ENCODE measurements around the gene AHRR.
"Not testable (repeated sequence)": the region's sequence is repeated elsewhere in the genome, so short reads cannot be mapped to it uniquely, and the experiment has no call there.

AHRR gene

GRCh38 chr5:464446-464842 is 142.9 kb downstream of the AHRR start:
- DNase-seq: no peak

DNA sequence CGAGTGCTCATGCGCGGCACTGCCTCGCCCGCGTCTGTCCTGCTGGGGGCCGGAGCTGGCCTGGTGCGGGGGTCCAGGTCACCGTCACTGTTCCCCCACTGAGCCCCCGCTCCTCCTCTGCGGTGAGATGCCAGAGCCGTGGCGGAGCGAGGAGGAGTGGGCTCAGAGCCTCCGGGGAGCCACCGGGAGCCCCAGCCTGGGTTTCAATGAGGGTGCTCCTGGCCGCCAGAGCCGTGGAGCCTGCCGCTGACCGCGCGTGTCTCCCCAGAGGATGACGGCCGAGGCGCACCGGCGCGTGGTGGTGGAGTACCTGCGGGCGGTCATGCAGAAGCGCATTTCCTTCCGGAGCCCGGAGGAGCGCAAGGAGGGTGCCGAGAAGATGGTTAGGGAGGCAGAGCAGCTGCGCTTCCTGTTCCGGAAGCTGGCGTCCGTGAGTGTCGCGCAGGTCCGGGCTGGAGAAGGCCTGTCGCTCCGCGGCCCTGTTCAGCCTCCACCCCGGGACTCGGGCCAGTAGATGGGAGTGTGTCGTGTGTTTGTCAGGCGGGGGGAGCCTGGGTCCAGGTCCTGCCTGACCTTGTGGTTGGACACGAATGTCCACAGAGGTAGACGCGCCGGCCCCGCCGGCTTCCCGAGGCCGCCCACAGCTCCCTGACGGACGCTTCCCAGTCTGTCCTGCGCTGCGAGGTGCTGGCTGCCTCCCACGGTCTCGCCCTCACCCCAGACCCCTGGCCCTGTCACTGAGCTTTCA is 143.5 kb downstream of the AHRR start:
- no peak for DNase-seq

- no peak for DNase-seq
Measured at GRCh38 chr5:465591-466403, 144.3 kb downstream of the AHRR start.

GRCh38 chr5:466661-467310 is 145.3 kb downstream of the AHRR start:
- DNase-seq: no peak

GRCh38 chr5:468401-468800 is 146.9 kb downstream of the AHRR start:
- no peak for DNase-seq

GRCh38 chr5:469752-470483 is 148.4 kb downstream of the AHRR start:
- DNase-seq: no peak

GRCh38 chr5:470961-471749 is 149.6 kb downstream of the AHRR start:
- DNase-seq: no peak

DNA sequence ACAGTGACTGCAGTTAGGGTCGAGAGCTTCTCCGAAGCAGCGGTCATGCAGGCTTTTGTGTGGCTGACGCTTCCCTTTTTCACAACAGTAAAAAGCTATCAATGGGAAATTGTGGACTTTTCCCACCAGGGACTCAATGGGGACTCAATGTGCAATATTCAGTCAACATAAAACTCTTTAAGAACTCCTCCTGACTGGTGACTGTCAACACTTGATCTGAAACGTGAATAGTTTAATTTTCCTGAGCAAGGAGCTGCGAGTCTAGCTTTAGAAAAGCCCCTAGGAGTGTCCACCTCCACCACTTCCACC is 150.2 kb downstream of the AHRR start:
- DNase-seq: no peak

DNA sequence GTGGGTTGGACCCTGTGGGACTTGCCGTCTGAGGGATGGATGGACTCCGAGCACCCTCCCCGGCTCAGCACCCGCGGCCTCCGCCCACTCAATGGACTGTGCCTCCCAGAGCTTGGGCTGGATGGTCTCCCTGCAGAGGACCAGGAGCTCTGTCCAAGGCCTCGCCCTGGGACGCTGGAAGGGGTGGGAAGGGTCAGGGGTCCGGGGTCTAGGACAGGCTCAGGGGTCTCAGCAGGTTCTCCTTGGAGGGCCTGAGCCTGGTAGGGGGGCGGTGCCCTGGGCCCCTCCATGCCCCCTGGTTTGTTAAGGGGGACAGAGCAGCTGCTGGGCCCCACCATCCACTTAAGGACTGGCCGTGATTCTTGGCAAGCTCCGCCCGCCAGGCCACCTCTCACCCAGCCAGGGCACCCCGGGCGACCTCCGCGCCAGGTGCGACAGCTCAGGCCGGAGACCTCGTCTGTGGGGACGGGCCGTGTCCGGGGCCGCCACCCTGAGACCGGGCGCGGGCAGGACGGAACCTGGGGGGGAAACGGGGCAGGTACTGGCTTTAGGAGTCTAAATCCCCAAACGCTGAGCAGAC is 150.7 kb downstream of the AHRR start:
- DNase-seq: no peak

DNA sequence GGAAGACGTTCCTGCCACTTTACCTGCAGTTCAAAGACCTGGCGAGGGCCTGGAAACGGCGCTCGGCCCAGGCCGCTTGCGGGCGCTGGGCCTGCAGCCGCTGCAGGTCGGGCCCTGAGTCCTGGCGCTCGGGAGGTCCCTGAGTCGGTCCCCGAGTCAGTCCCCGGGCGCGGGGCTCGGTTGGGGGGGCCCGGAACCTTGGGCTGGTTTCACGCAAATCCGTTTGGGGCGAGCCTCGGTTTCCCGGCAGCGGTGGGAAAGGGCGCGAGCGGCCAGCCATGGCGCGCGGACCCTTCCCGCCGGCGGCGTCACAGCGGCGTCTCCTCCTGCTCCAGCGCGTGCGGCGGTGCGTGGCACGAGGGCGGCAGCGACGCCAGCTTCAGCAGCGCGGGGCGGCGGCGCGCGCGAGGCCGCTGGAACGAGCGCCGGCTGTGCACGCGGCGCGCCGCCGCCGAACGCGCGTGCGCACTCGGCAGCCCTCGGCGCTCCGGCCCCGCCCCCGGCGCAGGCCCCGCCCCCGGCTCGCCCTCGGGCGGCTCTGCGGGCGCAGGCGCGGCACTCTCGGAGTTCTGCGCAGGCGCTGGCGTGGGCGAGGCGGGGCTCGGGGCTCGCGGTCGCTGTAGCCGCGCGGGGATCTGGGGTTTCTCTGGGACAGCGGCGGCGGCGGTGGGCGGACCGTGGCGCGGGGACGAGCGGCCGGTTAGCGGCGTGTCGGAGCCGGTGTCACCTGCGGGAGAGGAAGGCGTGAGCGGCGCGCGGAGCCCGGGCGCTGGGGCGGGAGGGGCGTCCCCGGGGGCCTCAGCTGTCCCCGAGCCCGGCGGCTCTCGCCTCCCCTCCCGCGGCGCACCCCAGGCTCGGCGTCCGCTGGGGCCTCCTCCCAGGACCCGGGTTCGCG is 151.4 kb downstream of the AHRR start:
- peak; percentile 89 for DNase-seq

DNA sequence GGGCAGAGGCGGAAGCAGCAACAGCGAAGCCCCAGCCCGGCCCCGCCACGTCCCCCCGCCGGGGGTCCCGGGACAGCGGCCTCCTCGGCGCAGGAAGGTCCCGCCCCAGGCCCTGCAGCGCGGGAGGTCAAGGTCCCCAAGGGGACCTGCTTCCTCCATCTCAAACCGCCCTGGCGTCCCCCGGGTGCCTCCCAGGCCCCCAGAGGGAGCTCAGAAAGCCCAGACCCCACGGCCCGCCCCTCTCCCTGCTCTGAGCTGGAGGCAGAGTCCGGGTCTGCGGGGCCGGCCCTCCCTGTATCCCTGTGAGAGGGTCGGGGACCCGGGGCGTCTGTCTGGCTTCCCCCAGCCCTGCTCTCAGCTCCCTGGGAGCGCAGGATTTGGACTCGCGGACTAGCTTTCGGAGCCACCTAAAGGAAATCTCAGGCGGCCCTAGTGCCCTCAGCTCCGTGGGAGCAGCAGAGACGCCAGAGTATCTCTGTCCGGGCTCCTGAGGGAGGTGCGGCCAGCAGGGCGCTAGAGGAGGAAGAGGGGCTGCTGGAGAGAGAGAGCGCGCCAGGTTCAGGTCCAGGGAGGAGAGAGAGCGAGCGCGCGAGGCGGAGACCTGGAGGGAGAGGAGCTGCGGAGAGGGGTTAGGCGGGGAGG is 152.2 kb downstream of the AHRR start:
- no peak for DNase-seq

- not testable (repeated sequence) for DNase-seq
Measured at GRCh38 chr5:474232-474839, 152.8 kb downstream of the AHRR start.

GRCh38 chr5:474840-475661 is 153.5 kb downstream of the AHRR start:
- no peak for DNase-seq

DNA sequence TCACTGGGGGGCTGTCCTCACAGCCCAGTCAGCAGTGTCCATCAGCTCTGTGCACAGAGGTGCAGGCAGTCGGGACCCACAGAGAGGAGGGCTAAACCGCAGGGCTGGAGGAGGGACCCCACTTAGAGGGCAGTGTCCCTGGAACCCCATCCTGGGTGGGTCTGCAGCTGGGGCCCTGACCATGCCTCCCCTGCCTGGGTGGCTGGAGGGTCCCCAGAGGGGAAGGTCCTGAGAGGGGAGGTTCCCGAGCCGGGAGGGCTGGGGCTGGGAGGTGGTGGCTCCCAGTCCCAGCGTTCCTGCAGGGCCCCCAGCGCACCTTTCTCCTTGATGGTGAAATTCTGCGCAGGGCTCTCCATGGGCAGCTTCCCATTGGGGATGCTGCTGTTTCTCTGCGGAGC is 154.2 kb downstream of the AHRR start:
- DNase-seq: no peak

DNA sequence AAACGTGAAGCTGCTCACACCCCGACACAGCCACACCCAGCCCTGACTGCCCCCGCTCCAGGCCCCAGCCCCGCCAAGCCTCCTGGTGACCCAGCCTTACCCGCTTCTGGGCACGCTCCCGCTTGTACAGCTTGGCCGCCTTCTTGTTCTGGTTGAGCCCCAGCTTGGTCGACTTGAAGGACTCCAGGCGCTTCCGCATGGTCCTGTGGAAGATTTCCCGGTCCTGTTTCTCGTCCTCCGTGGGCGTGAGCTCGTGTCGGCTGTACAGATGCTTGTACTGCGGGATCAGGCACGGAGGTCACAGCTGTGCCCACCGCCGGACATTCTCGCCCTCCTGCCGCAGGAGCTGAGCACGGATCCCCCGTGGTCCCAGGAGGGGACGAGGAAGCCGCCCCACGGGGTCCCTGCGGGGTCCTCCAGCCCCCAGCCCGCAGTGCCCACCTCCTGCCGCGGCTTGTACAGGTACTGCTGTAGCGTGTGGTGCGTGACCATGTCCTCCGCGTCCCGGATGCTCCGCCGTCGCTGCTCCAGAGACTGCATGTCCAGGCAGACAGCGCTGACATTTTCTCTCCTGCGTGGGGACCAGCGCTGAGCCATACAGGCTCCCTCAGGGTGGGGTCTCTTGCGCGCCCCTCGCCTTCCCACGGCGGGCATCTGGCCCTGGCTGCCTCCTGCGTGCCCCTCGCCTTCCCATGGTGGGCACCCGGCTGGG is 154.7 kb downstream of the AHRR start:
- no peak for DNase-seq

DNA sequence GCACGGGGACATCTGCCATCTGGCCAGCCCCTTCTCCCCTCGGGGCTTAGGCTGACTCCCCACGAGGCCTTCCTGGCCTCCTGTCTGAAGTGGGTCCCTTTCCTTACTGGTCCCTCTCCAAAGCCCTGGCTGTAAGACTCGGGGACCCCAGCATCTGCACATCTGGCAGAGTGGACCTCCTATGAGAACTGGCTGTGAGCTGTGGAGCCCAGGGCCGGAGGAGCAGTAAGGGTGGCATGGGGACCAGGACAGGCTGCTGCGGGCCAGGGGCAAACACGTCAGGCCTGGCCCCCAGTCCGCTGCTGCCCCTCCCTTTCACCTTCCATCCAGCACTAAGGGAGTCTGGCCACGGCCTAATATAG is 155.3 kb downstream of the AHRR start:
- no peak for DNase-seq

DNA sequence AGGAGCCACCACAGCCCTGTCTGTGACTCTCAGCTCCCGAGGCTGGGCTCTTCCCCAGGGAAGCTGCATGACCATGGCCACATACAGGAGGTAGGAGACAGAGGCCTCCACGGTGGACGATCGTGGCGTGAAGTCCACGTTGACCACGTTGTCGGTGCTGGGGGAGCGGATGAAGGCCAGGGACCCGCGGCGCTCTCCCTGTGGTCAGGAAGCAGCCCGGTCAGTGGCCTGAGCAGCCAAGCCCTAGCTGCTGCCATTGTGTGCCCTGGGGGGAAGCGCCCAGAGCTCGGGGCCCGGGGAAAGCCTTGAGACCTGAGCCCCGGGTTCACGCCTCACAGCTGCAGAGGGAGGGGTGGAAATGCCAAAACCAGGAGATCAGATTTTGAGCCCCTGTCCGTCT is 155.7 kb downstream of the AHRR start:
- no peak for DNase-seq

DNA sequence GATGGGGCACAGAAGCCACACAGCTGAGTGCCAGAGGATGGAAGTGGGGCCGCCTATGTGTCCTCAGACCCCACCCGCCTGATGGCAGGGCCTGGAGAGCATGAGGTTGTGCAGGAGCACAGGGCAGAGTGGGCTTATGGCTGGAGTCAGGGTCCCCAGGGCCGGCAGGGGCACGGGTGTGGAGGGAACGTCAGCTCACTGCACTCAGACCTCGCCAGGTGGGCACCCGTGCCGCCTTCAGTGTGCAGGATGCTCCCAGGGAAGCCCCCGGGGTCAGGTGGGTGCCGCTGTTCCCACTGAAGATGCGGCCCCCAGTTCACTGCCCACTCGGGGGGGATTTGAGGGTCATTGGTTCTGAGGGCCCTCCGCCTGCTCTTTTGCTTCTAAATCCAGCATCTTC is 156.4 kb downstream of the AHRR start:
- DNase-seq: no peak
